ENCODE results near the gene TAF8. TPM values are rescaled to one million over a fixed set of nuclear protein-coding genes. Genes with fewer than 3 reads are reported as not detected.
A peak's percentile ranks its signal among the peaks of the same experiment; 100 is the strongest.

Gene TAF8
- total RNA-seq, 1 donor from 2014 or later = 16.9 TPM

DNA sequence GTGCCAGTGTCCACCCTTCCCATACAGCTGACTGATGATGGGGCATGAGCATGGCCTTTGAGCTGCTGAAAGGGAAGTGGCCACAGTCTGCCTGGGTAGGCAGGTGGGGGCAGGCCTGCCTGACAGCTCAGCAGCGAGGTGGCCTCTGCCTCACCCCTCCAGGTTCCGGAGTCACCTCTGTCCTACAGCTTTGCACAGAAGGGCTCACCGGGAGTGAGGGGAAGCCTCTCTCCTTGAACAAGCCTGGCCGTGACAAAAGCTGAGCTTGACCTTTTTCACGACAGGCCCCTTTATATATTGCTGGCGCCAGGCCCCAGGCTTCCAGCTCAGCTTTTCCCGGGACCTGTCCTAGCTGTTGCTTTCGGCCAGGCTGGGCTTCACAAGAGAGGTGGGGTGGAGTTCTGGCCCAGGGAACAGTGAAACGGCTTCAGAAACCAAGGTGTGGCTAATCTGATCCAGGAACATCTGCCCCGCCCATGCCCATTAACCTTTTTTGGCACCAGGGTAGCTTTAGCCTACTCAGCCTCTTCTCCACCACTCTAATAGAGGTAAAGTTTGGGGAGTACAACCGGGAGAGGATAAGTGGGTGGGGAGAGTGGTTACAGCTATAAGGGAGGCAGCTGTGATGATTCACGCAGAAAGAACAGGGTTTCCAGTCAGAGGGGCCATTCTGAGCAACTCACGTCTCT lies 49.2 kb downstream of the TAF8 start:
- peak in 1 of 2 donors; percentile 63 for DNase-seq (ENCODE audit: low read depth in 2 of 2)

- peak in 1 of 2 donors; percentile 67 for DNase-seq (ENCODE audit: low read depth in 2 of 2)
Observed at GRCh38 chr6:42100029-42100901, 49.9 kb downstream of the TAF8 start.

DNA sequence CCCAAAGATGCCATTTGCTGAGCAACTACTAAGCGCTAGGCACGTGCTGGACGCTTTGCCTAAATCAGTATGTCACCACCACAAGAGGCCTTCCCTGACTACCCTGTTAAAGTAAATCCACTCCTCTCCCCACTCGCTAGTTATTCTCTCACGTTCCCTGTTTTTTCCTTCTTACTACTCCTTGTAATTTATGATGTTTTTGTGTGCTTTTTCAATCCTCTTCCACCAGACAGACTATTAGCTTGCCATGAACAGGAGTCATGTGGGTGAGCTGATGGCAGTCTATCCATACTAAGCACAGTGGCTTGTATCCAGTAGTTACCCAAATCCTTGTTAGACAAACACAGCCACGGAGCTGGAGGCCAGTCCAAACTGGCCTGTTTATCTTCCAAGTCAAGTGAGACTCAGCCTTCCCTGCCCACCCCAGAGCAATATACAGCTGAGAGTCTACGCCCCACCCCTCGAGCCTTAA lies 50.9 kb downstream of the TAF8 start:
- no peak for DNase-seq (ENCODE audit: low read depth in 2 of 2)

DNA sequence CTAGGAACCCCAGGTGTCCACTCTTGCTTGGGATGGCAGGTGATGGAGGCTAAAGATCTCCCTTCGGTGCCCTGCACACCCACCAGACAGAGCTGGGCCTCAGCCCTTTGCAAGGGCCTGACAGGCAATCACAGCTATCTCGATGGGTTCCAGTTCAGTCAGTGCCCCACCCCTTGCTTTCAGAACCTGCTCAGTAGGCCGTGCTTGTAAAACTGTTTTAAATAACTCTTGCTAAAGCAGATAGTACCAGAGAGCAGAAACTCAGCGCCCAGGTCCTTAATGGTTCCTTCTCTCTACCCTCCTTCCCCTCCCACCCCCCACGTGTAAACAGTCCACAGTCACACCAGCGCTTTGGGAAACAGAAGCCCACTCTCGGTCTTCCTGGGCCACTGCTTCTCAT lies 52.9 kb downstream of the TAF8 start:
- DNase-seq (ENCODE audit: low read depth in 2 of 2) = no peak

- DNase-seq (ENCODE audit: low read depth in 2 of 2) = no peak
Observed at GRCh38 chr6:42103753-42104094, 53.4 kb downstream of the TAF8 start.

GRCh38 chr6:42104095-42104803 lies 53.9 kb downstream of the TAF8 start:
- peak; percentile 54 to 58 for DNase-seq (ENCODE audit: low read depth in 2 of 2)

GRCh38 chr6:42104804-42105125 lies 54.4 kb downstream of the TAF8 start:
- no peak for DNase-seq (ENCODE audit: low read depth in 2 of 2)

GRCh38 chr6:42105156-42105648 lies 54.9 kb downstream of the TAF8 start:
- no peak for DNase-seq (ENCODE audit: low read depth in 2 of 2)

GRCh38 chr6:42105709-42106108 lies 55.4 kb downstream of the TAF8 start:
- no peak for DNase-seq (ENCODE audit: low read depth in 2 of 2)

GRCh38 chr6:42106112-42107023 lies 56.0 kb downstream of the TAF8 start:
- no peak for DNase-seq (ENCODE audit: low read depth in 2 of 2)

- DNase-seq (ENCODE audit: low read depth in 2 of 2) = no peak
Observed at GRCh38 chr6:42108071-42108470, 57.7 kb downstream of the TAF8 start.

DNA sequence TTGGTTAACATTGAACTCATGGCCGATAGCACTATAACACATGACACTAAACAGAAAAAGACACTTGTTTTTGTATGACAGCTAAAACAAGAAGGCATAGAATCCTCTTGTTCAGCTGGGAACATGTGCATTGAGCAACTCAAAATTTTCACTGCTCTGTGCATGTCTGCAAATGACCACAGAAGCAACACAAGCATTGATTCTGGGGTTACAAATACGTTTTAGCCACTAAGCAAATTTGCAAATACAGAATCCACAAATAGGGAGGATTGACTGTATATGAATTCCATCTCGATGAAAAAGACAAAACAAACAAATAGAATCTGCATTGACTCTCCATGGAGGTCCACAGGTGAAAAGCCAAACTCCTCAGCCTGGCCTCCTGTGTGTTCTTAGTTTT lies 60.4 kb downstream of the TAF8 start:
- DNase-seq (ENCODE audit: low read depth in 2 of 2) = no peak

DNA sequence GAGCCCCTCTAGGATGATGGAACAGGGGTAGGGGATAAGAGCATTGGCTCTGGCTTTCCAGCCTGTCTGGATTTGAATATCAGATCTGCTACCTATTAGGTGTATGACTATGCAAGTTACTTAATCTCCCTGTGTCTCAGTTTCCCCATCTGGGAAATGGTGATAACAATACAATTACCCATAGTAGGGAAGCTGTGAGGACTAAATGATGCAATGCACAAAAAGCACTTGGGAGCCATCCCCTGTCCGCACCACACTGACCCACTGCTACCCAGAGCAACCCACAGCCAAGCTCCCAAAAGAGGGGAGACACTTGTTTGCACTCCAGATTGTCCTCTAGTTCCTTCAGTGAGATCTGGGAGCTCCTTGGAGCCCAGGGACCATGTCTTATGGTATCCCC lies 62.0 kb downstream of the TAF8 start:
- DNase-seq (ENCODE audit: low read depth in 2 of 2) = no peak

DNA sequence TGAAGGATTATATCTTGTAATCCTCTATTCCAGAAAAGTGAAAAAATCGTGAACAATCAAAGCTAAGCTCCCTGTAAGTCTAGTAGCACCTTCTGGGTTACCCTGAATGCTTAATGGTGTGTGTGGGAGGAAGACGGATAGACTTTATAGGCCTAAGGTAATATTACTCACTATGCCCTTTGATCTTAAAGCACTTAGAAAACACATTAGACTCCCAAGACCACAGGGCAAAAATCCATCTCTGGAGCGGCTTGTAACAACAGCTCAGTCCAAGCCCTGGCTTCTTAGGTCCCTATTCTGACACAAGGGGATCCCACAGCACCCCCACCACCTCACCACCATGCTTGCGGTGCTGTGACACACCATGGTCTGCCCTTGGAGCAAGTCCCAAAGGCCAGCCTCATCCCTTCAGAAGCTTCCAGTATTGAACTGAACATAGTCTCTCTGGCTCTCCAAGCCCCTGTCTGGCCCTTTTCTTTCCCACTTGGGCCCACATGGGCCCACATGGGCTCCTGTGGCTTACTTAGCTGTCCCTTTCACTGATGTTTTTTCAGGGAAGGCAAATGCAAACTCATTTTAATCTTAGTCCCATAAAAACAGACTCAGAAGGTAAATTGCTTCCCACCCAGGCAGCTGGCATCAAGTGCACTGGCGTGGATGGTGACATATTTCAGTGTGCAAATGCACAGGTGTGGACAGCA lies 63.8 kb downstream of the TAF8 start:
- no peak for DNase-seq (ENCODE audit: low read depth in 2 of 2)

- no peak for DNase-seq (ENCODE audit: low read depth in 2 of 2)
Observed at GRCh38 chr6:42117843-42118161, 67.5 kb downstream of the TAF8 start.

GRCh38 chr6:42118162-42119001 lies 68.1 kb downstream of the TAF8 start:
- no peak for DNase-seq (ENCODE audit: low read depth in 2 of 2)

DNA sequence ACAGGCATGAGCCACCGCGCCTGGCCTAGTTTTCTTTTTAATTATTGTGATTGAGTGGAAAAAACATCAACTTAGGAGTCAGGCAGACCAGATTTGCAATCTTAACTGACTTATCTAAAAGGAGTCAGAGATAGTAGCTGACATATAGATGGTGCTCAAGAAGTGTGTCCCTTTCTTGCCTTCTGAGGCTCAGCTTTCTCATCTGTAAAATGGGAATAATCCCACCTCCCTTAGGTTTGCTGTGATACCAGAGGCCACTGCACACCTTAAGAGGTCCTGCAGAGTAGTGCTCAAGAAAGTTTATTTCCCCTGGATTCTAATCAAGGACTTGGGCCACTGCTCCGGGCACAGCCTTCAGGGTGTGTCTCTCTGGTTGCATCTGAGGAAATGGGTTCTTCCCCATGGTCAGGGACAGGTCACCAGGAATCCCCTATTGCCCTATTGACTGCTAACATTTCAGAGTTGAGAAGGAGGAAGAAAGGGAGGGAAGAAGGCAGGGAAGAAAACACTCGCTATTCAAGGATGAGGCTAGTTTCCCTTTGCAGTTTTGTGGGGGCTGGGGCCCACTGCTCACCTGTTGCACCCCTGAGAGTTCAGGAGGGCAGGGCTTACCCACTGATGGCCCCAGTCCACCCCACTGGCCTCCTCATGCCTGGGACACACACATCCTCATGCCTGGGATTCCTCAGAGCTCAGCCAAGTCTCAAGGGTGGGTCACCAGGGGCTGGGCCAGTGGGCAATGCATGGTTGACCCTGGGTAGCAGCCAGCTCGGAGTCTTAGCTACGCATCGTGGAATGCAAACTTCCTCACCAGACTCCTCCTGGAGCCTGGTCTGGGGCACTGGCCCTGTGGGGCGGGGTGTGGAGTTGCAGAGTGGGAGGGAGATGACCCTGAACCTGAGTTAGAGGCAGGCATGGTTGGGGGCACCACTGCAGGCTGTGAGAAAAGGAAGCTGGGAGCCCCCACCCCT lies 70.9 kb downstream of the TAF8 start:
- DNase-seq (ENCODE audit: low read depth in 2 of 2) = no peak

- no peak for DNase-seq (ENCODE audit: low read depth in 2 of 2)
Observed at GRCh38 chr6:42123379-42124103, 73.2 kb downstream of the TAF8 start.

Data from lung microvascular endothelial cell (primary cell).